KMS-11 (cell line): ENCODE data around the gene FADS2.
A peak's percentile ranks its signal among the peaks of the same experiment; 100 is the strongest.

Experiments
- H2AFZ ChIP-seq: fragments of 200-600 bp; sonication (generic); 2 replicates; pipeline ENCODE4 v1.6.1; 2016; ENCODE audit warnings: antibody characterized with exemption, mixed run types, low read depth
- H3K27ac ChIP-seq: fragments of 200-600 bp; sonication (generic); 2 replicates; pipeline ENCODE4 v1.6.1; 2016; ENCODE audit warnings: mild to moderate bottlenecking, mixed run types
- H3K27me3 ChIP-seq: fragments of 200-600 bp; sonication (generic); 2 replicates; pipeline ENCODE4 v1.6.1; 2017; ENCODE audit warnings: mild to moderate bottlenecking, low read depth, mixed run types, moderate library complexity; ENCODE audit not compliant: insufficient read depth
- H3K36me3 ChIP-seq: fragments of 200-600 bp; sonication (generic); 2 replicates; pipeline ENCODE4 v1.6.1; 2017; ENCODE audit warnings: mild to moderate bottlenecking, mixed run types; ENCODE audit not compliant: insufficient read depth
- H3K4me1 ChIP-seq: fragments of 200-600 bp; sonication (generic); 2 replicates; pipeline ENCODE4 v1.6.1; 2016; ENCODE audit warnings: mild to moderate bottlenecking, low read depth, mixed run types; ENCODE audit not compliant: poor library complexity, severe bottlenecking
- H3K4me2 ChIP-seq: fragments of 200-600 bp; sonication (generic); 2 replicates; pipeline ENCODE4 v1.7.0; 2016; ENCODE audit warnings: mild to moderate bottlenecking, mixed run types
- H3K4me3 ChIP-seq: fragments of 200-600 bp; sonication (generic); IDR thresholded peaks from 2 replicates; pipeline ENCODE4 v1.6.1; 2017; ENCODE audit warnings: low read depth, low read length, mixed read lengths; ENCODE audit not compliant: insufficient read depth
- H3K79me2 ChIP-seq: fragments of 200-600 bp; sonication (generic); 2 replicates; pipeline ENCODE4 v1.6.1; 2016; ENCODE audit warnings: low read depth, mixed run types; ENCODE audit not compliant: insufficient read depth
- H3K9ac ChIP-seq: fragments of 200-600 bp; sonication (generic); 2 replicates; pipeline ENCODE4 v1.6.1; 2016; ENCODE audit warnings: mild to moderate bottlenecking, mixed run types
- H4K20me1 ChIP-seq: fragments of 200-600 bp; sonication (generic); 2 replicates; pipeline ENCODE4 v1.6.1; 2016; ENCODE audit warnings: mild to moderate bottlenecking, mixed run types; ENCODE audit not compliant: insufficient read depth
- TF ChIP-seq, protein P1 (sequence below): fragments of 200-600 bp; sonication (generic); conservative IDR thresholded peaks from 2 replicates; pipeline ENCODE4 v1.6.1; 2017; ENCODE audit warnings: low read depth, mild to moderate bottlenecking, antibody characterized with exemption, low read length, moderate library complexity, mixed read lengths

The FADS2 gene

DNA sequence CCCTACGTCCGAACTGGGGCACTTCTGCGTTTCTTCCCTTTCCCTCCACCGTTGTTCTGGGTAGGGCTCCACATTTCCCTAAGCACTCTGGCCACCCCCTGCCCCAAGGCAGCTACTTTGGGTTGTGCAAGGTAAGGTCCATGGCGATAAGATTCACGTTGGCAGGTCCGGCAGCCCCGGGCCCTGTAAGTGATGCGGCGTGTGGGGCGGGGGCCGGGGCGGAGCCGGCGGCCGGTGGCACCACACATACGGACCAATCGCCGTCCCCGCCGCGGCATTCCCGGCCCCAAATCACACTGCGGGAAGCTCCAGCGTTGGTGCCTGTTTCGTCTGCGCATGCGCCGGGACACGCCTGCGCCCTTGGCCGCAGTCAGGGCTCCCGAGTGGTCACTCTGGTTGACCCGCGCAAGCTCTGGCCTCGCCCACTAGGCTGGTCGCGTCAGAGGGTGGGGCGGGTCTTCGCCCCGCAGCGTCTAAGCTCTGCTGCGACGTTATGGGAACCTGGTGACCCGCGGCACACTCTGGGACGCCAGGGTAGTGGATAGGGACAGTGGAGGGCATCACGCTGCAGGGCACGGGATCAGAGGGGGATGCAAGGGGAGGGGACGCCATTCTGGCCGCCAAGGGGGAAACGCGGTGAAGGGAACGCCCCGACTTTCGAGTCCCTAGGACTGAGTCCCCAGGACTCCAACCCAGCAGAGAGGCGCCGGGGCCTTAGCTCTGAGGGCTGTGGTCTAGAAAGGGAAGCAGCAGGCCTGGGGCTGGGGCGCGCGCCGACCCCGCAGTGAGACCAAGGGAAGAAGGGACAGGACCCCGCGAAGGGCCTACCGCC, 12.9 kb upstream of the FADS2 start:
- H3K36me3 ChIP-seq = no peaks in the 10 kb centered on the region
- H4K20me1 ChIP-seq = no peaks in the 10 kb centered on the region
- peak overlapping the region; percentile 92 for H3K4me2 ChIP-seq
- TF ChIP-seq, protein P1, sequence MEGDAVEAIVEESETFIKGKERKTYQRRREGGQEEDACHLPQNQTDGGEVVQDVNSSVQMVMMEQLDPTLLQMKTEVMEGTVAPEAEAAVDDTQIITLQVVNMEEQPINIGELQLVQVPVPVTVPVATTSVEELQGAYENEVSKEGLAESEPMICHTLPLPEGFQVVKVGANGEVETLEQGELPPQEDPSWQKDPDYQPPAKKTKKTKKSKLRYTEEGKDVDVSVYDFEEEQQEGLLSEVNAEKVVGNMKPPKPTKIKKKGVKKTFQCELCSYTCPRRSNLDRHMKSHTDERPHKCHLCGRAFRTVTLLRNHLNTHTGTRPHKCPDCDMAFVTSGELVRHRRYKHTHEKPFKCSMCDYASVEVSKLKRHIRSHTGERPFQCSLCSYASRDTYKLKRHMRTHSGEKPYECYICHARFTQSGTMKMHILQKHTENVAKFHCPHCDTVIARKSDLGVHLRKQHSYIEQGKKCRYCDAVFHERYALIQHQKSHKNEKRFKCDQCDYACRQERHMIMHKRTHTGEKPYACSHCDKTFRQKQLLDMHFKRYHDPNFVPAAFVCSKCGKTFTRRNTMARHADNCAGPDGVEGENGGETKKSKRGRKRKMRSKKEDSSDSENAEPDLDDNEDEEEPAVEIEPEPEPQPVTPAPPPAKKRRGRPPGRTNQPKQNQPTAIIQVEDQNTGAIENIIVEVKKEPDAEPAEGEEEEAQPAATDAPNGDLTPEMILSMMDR = no peak
- H3K4me3 ChIP-seq = no peak overlapping the region
- peaks cover 8% of the 10 kb centered on the region for H3K4me1 ChIP-seq
- peak overlapping the region; percentile 63 for H2AFZ ChIP-seq
- peak overlapping the region; percentile 67; the same call in 1 of the 2 replicates for H3K9ac ChIP-seq
- no peaks in the 10 kb centered on the region for H3K79me2 ChIP-seq
- no peaks in the 10 kb centered on the region for H3K27me3 ChIP-seq
- H3K27ac ChIP-seq = no peak overlapping the region

DNA sequence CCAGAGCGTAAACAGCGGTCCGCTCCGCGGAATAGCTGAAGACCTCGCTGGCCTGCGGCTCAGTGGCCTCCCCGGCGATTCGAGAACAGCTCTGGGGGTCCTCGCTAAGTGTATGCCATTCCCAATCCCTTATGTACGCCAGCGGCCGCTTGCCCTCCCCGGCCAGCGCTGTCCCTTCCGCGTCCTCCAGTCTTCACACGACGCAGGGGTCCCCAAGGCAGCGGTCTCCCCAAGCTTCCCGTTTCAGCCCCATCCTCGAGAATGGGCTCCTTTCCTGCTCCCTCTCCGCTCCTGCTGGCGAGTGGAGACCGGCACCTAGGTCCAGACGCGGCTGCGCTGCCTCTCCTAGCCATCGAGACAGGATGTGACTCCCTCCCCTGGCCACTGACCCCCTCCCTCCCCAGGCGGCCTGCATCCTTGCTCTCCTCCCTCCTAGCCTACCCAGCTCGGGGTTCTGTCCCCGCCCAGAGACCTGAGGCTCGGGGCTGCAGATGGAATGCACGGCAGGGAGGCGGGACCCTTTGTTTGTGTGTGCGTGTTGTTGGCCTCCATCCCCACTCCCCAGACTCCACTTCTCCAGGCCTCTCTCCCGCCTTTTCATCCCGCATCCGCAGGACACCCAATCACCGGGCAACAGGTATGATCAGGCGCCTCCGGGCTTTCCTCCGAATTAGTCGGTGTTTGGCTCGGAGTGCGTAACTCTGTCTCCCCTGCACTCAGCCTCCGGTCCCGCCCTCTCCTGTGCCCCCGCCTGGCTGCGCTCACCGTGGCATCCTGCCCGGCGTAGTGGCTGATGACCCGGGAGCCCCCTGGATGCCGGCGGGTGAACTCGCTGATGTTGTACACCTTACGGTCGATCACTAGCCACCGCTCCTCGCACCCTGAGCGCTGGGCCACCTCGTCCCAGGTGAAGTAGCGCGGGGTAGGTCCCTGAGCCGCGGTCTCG, 12.0 kb upstream of the FADS2 start:
- H3K27me3 ChIP-seq = no peaks in the 10 kb centered on the region
- peak overlapping the region; percentile 92 for H3K4me2 ChIP-seq
- peak overlapping the region; percentile 63 for H2AFZ ChIP-seq
- peak overlapping the region; percentile 48; the same call in 1 of the 2 replicates for H3K27ac ChIP-seq
- H3K4me1 ChIP-seq = peaks cover 8% of the 10 kb centered on the region
- H3K4me3 ChIP-seq = no peak overlapping the region
- TF ChIP-seq, protein P1 = no peak
- no peaks in the 10 kb centered on the region for H4K20me1 ChIP-seq
- no peaks in the 10 kb centered on the region for H3K79me2 ChIP-seq
- H3K9ac ChIP-seq = peak overlapping the region; percentile 67
- H3K36me3 ChIP-seq = no peaks in the 10 kb centered on the region

DNA sequence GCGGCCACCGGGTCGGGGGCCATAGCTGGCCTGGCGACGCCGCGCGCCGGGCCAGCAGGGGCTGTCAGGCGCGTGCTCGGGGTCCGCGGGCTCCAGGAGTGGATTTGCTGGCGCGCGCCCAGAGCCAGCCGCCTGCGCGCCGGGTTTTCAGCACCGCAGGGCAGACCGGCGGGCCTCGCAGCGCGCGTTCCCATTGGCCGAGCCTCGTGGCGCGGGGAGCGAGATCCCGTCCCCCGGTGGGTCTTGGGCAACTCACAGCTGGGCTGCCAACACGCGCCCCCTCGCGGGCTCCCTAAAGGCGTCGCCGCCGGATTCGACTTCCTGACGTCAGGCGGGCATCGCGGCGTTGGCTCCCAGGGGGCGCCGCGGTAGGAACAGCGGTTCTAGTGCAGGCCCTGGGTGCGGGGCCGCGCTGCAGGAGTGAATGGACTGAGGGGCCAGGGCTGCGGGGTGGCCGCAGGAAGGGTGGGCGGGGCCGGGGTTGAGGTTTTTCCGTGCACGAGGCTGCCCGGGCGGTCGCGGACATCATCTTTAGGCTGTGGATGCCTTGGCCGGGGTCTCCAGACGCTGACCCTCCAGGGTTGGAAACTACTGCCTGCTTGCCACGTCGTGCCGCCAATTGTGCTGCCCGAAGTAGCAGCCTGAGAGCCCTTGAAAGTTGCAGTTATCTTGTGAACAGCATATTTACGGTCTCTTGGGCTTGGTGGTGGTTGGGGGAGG, 11.2 kb upstream of the FADS2 start, which contains the start of gene FADS1:
FADS1 (minus strand) TSS at position 268 of the 720 bp plus-strand sequence; CDS start at position 194, 74 bp downstream.
- peak within 1 kb of the TSS; percentile 48; the same call in 1 of the 2 replicates for H3K27ac ChIP-seq
- H4K20me1 ChIP-seq = no peaks in the 10 kb centered on the region
- H3K4me2 ChIP-seq = peak within 1 kb of the TSS; percentile 92
- peak within 1 kb of the TSS; percentile 63 for H2AFZ ChIP-seq
- H3K36me3 ChIP-seq = no peaks in the 10 kb centered on the region
- TF ChIP-seq, protein P1 = peak; percentile 45
- no peaks in the 10 kb centered on the region for H3K27me3 ChIP-seq
- no peaks in the 10 kb centered on the region for H3K79me2 ChIP-seq
- no peak within 1 kb of the TSS for H3K4me3 ChIP-seq
- H3K9ac ChIP-seq = peak within 1 kb of the TSS; percentile 67
- H3K4me1 ChIP-seq = peaks cover 8% of the 10 kb centered on the region
